Breast epithelium (tissue), 4 donors: ENCODE data around the gene LCLAT1. TPM values are rescaled to one million over a fixed set of nuclear protein-coding genes. Genes with fewer than 3 reads are reported as not detected.

Experiments used
- DNase-seq, 2 donors: peaks; one replicate each; pipeline ENCODE4 v3.0.0-alpha.2; 2019; ENCODE audit warnings: low spot score in 2 of 2
- H3K27ac ChIP-seq, 2 donors: fragments of 200-600 bp; sonication (generic) in 1 of 2; one replicate each; pipeline ENCODE4 v1.5.1; 2016 to 2019; ENCODE audit warnings: mild to moderate bottlenecking in 1 of 2
- H3K27me3 ChIP-seq, 2 donors: fragments of 200-600 bp; sonication (generic) in 1 of 2; one replicate each; pipeline versions ENCODE4 v1.5.1 to v1.6.0; 2017 to 2019; ENCODE audit warnings: control low read depth in 1 of 2, mild to moderate bottlenecking in 1 of 2
- H3K36me3 ChIP-seq: fragments of 200-600 bp; one replicate; pipeline ENCODE4 v1.5.1; 2019
- H3K4me1 ChIP-seq, 2 donors: fragments of 200-600 bp; sonication (generic); one replicate each; pipeline ENCODE4 v1.5.1; 2016 to 2019; ENCODE audit warnings: control low read depth in 1 of 2
- H3K4me3 ChIP-seq, 3 donors: fragments of 200-600 bp; sonication (generic); 1 replicate in 2 of 3; 2 replicates in 1 of 3; pipeline ENCODE4 v1.5.1; 2016 to 2019; ENCODE audit warnings: mild to moderate bottlenecking in 3 of 3, moderate library complexity in 2 of 3
- H3K9me3 ChIP-seq, 2 donors: fragments of 200-600 bp; sonication (generic) in 1 of 2; one replicate each; pipeline ENCODE4 v1.5.1; 2016 to 2019; ENCODE audit warnings: control low read depth in 1 of 2
- POLR2A ChIP-seq: fragments of 450-650 bp; IDR thresholded peaks from one replicate; pipeline ENCODE4 v1.6.1; 2016; ENCODE audit warnings: antibody characterized with exemption, mild to moderate bottlenecking, moderate library complexity
- POLR2AphosphoS5 ChIP-seq, 3 donors: sonication (generic); formaldehyde crosslinking; IDR thresholded peaks; one replicate each; pipeline ENCODE4 v1.6.1; 2017; ENCODE audit warnings: antibody characterized with exemption in 3 of 3
- intact Hi-C: fragments of 100-400 bp; cut with DNase I; formaldehyde crosslinking; loops from one replicate; pipeline ENCODE4 v1.15.1; 2023; ENCODE audit warnings: low total_unique reads
- total RNA-seq, 3 donors: library from RNA; depleted of rRNA; stranded (reverse); fragments of >200 nt; gene quantifications; one replicate each; pipeline ENCODE4 v1.1.0, GENCODE V29; 2016
- TF ChIP-seq, protein P1 (sequence below), 3 donors: fragments of 450-650 bp; IDR thresholded peaks; one replicate each; pipeline ENCODE4 v1.5.1; 2016 to 2017; ENCODE audit warnings: antibody characterized with exemption in 3 of 3, mild to moderate bottlenecking in 3 of 3, moderate library complexity in 3 of 3

LCLAT1 gene
- total RNA-seq, 3 donors from 2014 or later: 8.0 to 20.6 (median 19.7) TPM

DNA sequence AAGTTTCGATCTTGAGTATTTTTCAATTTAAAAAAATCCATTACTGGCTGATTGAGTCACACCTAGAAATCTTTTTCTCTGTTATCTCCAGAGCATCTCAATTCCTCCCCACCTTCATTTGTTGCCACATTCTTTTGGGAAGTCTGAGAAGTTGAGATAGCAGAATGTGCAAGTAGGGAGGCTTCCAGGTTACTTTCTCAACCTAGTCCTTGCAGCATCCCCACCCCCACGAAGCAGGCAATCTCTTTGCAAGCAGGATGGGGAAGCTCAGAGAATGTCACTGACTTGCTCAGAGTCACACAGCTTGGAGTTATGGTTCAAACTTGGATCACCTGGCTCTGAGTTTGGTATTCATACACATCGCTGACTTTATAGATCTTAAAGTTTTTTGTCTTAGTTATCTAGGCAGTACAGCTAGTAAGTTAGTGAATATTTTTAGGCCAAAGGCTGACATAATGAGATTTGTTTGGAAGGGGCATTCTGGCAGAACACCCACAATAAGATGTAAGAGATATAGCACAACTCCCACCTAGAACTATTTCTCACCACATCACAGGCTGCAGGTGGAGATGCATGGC, 25.9 kb upstream of the LCLAT1 start:
- no peak for DNase-seq
- Histone ChIP-seq H3K9me3 (no peaks in the 10 kb centered on the region), H3K4me1 (peaks cover 0 to 6% of the 10 kb centered on the region in 2 donors), H3K4me3 (no peak overlapping the region), H3K27ac (no peak overlapping the region), H3K27me3 (no peaks in the 10 kb centered on the region), H3K36me3 (no peaks in the 10 kb centered on the region)
- intact Hi-C loops: no loop called here
- TF ChIP-seq POLR2AphosphoS5 (IDR thresholded peaks at IDR 0.05) (no peak), POLR2A (no peak)
- TF ChIP-seq, protein P1, sequence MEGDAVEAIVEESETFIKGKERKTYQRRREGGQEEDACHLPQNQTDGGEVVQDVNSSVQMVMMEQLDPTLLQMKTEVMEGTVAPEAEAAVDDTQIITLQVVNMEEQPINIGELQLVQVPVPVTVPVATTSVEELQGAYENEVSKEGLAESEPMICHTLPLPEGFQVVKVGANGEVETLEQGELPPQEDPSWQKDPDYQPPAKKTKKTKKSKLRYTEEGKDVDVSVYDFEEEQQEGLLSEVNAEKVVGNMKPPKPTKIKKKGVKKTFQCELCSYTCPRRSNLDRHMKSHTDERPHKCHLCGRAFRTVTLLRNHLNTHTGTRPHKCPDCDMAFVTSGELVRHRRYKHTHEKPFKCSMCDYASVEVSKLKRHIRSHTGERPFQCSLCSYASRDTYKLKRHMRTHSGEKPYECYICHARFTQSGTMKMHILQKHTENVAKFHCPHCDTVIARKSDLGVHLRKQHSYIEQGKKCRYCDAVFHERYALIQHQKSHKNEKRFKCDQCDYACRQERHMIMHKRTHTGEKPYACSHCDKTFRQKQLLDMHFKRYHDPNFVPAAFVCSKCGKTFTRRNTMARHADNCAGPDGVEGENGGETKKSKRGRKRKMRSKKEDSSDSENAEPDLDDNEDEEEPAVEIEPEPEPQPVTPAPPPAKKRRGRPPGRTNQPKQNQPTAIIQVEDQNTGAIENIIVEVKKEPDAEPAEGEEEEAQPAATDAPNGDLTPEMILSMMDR (IDR thresholded peaks at IDR 0.05): no peak

- Histone ChIP-seq H3K27me3 (no peaks in the 10 kb centered on the region), H3K36me3 (no peaks in the 10 kb centered on the region), H3K9me3 (no peaks in the 10 kb centered on the region), H3K4me3 (no peak overlapping the region), H3K4me1 (peaks cover 0 to 6% of the 10 kb centered on the region in 2 donors), H3K27ac (peak overlapping the region in 1 of 2 donors; percentile 56)
- DNase-seq: no peak
- intact Hi-C loops: no loop called here
- no peak for TF ChIP-seq POLR2AphosphoS5 (IDR thresholded peaks at IDR 0.05)
These were observed 25.2 kb upstream of the LCLAT1 start for GRCh38 chr2:30421604-30422443.

DNA sequence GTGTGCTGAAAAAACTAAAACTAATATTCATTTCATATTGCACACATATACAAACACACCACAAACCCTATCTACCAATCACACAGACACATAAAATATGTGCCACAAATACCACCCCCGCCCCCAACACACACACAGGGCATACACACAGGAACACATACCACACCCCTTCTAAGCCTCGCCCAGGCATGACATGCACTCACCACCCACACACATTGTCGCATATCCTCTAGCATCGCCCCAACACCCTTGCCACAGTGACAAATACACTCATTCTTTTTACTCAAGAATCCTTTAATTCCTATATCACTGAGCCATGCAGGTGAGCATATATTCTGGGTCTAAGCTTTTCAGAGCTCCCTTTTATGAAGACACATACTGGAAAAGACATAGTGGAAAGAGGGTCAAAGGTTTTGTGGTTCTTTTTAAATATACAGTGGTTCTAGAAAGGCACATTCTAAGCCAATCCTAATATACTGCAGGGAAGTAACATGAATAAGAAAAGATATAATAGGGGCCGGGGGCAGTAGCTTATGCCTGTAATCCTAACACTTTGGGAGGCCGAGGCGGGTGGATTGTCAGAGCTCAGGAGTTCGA, 24.5 kb upstream of the LCLAT1 start:
- Histone ChIP-seq H3K27me3 (no peaks in the 10 kb centered on the region), H3K9me3 (no peaks in the 10 kb centered on the region), H3K4me1 (peaks cover 0 to 6% of the 10 kb centered on the region in 2 donors), H3K4me3 (no peak overlapping the region), H3K27ac (peak overlapping the region in 1 of 2 donors; percentile 56), H3K36me3 (no peaks in the 10 kb centered on the region)
- intact Hi-C loops: no loop called here
- no peak for DNase-seq
- TF ChIP-seq POLR2AphosphoS5 (IDR thresholded peaks at IDR 0.05) (no peak), POLR2A (no peak)

GRCh38 chr2:30424231-30424630, 22.8 kb upstream of the LCLAT1 start:
- H3K36me3 ChIP-seq: no peaks in the 10 kb centered on the region
- H3K4me3 ChIP-seq: no peak overlapping the region
- no peaks in the 10 kb centered on the region for H3K9me3 ChIP-seq
- TF ChIP-seq POLR2AphosphoS5 (IDR thresholded peaks at IDR 0.05) (no peak), POLR2A (no peak)
- TF ChIP-seq, protein P1 (IDR thresholded peaks at IDR 0.05): no peak
- H3K27me3 ChIP-seq: no peaks in the 10 kb centered on the region
- DNase-seq: no peak
- no peak overlapping the region for H3K27ac ChIP-seq
- intact Hi-C loops: no loop called here
- peaks cover 0 to 6% of the 10 kb centered on the region in 2 donors for H3K4me1 ChIP-seq

GRCh38 chr2:30425326-30425725, 21.7 kb upstream of the LCLAT1 start:
- no peak overlapping the region for H3K4me3 ChIP-seq
- H3K27me3 ChIP-seq: no peaks in the 10 kb centered on the region
- peaks cover 0 to 6% of the 10 kb centered on the region in 2 donors for H3K4me1 ChIP-seq
- no peaks in the 10 kb centered on the region for H3K36me3 ChIP-seq
- DNase-seq: no peak
- H3K27ac ChIP-seq: peak overlapping the region in 1 of 2 donors; percentile 21
- no peaks in the 10 kb centered on the region for H3K9me3 ChIP-seq
- intact Hi-C loops: no loop called here
- no peak for TF ChIP-seq POLR2AphosphoS5 (IDR thresholded peaks at IDR 0.05)
- TF ChIP-seq, protein P1 (IDR thresholded peaks at IDR 0.05): no peak
- TF ChIP-seq POLR2A: no peak
